ENCODE data around the gene LMO7.

Gene LMO7

GRCh38 chr13:75647126-75647784, 11.1 kb downstream of the LMO7 start:
- peak in 1 of 2 experiments; percentile 43 for DNase-seq (ENCODE audit: low read depth in 2 of 2)

DNA sequence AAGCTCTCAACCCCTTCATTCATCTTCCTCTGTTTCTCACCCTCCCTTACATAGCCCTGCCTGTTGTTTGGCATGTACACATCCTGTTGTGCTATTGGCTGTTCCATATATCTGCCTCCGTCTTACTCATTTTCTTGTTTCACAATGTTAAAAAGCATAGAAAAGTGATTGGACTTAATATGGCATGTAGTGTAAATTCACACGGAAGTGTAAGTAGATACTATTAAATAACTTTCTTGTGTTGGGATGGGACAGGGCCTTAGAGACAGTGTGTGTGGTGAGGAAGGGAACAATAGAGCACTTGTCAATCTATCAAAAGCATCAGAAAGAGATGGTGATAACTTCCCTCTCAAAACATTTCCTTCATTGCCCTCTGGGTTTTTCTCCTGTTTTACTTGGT, 12.3 kb downstream of the LMO7 start:
- DNase-seq (ENCODE audit: low read depth in 2 of 2), result no peak

DNA sequence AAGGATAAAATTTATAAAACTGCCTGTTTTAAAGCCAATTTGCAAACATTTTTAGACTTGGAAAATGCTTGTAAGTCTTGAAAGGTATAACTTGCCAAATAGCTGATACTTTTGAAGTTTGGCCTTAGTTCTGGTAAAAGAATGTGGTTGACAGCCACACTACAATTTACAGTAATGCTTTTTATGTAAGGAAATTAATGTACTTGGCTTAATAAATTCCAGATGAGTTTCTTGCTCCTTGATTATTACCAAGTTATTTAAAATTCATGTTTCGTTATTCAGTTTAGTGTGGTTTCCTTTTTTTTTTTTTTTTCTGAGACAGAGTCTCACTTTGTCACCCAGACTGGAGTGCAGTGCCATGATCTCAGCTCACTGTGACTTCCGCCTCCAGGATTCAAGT, 14.9 kb downstream of the LMO7 start:
- DNase-seq (ENCODE audit: low read depth in 2 of 2), result peak; percentile 54 to 62

DNA sequence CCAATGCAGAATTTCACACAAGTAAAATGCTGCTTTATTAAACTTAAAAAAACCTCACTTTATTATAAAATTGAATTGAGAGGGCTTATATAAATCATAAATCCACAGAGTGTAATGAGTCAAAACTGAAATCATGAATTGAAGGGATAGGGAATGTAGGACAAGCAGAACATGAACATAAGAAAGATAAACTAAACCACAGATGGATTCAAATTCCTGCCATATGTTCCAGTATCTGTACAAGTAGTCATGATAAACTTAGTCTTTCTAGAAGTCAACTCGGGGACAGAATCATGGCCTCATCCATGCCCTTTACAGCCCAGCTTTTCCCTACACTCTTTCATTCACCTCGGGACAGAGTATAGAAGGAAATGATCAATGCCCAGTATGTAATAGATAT, 16.6 kb downstream of the LMO7 start:
- no peak for DNase-seq (ENCODE audit: low read depth in 2 of 2)

DNA sequence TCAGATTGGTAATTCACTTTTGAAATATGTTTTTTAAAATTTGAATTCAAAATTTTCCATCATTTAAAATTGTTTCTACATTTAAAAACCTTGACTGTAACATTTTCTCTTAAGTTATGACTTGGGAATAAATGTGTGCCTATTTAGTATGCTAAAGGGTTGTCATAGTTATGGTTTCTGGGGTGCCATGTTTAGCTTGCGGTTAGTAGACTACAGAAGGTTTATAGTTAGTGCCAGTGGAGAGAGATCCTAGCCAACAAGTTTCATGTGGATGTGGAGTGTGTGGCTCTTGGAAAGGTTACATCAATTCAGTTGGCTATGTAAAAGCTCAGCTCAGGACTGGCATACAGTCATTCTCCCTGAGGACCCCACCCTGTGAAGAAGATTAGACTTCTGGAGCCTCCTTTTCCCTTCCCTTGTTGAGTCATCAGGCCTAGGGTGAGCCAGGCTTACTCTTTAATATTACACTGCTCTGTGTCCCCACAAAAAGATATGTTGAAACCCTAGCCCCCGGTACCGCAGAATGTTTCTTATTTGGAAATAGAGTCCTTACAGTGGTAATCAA, 20.4 kb downstream of the LMO7 start:
- DNase-seq (ENCODE audit: low read depth in 2 of 2), result no peak

DNA sequence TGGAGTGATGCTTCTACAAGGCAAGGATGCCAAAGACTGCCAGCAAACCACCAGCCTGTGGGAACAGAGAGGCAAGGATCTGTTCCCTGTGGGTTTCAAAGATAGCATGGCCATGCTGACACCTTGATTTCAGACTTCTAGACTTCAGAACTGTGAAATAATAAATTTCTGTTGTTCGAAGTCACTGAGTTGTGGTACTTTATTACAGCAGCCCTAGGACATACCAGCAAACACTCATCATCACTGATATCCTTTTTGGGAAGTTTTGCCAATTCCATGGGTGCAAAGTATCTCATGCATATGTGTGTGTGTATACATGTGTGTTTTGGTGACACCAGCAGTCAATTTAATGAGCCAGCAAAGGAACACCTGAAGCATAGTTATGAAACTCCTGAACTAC, 21.0 kb downstream of the LMO7 start:
- no peak for DNase-seq (ENCODE audit: low read depth in 2 of 2)

- no peak for DNase-seq (ENCODE audit: low read depth in 2 of 2)
These were observed 24.6 kb downstream of the LMO7 start for GRCh38 chr13:75660694-75661093.

DNA sequence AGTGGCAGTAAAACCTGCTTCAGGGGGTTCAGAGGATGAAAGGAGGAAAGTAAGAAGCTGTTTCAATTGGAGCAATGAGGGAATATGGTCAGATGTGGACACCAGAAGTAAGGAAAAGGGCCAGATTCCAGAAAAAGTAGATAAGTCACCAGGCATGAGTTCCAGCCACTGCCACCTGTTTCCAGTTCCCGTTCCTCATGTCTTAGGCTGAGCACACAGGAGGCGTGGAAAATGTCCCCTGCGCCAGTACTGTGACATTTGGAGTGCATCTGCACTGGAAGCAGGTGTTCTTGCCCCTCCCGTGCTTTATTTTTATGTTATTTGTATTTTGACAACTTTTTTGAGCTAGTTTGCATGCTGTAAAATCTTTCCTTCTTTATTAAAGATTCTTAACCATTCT, 25.3 kb downstream of the LMO7 start:
- DNase-seq (ENCODE audit: low read depth in 2 of 2), result no peak

- DNase-seq (ENCODE audit: low read depth in 2 of 2), result no peak
These were observed 30.7 kb downstream of the LMO7 start for GRCh38 chr13:75666646-75667351.

DNA sequence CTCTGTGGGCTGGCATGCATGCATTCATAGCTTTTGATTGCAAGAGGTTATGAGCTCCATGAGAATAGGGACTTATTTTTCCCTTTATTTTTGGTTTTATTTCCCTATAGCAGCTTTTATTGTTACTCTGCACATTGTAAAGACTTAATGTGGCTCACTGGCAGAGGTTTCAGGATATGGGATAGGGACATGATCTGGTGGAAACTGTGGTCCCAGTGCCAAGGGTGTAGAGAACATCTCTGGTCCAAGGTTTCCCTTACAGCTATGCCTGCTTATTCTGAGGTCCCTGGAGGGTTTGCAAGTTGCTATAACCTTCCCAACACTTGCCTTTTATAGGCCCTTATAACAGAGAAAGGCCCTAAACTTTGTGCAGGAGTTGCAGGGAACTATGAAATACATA, 33.6 kb downstream of the LMO7 start:
- no peak for DNase-seq (ENCODE audit: low read depth in 2 of 2)

DNA sequence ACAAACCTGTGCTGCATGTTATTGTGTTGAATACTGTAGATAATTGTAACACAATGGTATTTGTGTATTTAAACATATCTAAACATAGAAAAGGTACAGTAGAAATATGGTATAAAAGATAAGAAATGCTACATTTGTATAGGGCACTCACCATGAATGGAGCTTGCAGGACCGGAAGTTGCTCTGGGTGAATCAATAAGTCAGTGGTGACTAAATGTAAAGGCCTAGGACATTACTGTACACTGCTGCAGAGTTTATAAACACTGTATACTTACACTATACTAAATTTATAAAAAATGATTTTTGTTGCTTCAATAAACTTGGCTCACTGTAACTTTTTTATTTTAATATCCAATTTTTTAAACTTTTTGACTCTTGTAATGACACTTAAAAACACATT, 34.4 kb downstream of the LMO7 start:
- no peak for DNase-seq (ENCODE audit: low read depth in 2 of 2)

- DNase-seq (ENCODE audit: low read depth in 2 of 2), result no peak
These were observed 39.3 kb downstream of the LMO7 start for GRCh38 chr13:75675421-75675820.

- no peak for DNase-seq (ENCODE audit: low read depth in 2 of 2)
These were observed 43.3 kb downstream of the LMO7 start for GRCh38 chr13:75679459-75679858.

GRCh38 chr13:75680251-75680650, 44.1 kb downstream of the LMO7 start:
- peak; percentile 55 to 63 for DNase-seq (ENCODE audit: low read depth in 2 of 2)

DNA sequence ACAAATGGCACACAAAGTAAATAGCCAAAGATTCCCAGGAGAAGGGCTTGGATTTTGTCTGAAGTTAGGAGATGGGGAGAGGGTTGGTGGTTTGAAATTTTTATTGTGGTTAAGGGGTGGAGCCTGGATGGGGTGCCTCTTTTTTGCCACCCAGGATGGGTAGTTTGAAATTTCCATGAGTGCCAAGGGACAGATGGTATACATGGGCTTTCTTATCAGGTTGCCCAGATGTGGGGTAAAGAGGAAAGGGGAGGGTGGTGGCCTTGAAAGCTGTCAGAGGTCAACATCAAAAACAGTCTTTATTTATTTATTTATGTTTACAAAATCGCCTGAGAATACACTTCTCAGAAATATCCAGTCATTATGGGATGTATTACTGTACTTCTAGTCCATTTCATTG, 46.2 kb downstream of the LMO7 start:
- no peak for DNase-seq (ENCODE audit: low read depth in 2 of 2)

DNA sequence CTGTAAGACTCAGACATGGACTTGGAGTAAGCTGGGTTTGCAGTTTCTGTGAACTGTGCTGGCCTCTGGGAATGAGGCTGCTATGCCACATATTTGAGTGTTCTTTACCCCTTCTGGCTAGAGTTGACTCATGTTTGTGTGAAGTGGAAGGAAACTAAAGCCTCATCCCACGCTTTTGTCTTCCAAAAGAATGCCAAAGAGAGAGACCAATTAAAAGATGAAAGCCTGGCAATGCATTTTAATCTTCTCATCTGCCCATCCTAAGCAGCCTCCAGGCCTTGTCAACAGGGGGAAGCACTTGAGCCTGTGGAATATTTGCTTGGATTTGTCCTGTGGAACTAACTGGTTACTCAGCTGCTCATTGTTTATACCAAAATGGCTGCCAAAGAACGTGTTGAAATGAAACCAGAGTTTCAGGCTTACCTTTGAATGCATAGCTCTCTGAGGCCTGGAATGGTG, 49.1 kb downstream of the LMO7 start:
- peak; percentile 50 to 54 for DNase-seq (ENCODE audit: low read depth in 2 of 2)

DNA sequence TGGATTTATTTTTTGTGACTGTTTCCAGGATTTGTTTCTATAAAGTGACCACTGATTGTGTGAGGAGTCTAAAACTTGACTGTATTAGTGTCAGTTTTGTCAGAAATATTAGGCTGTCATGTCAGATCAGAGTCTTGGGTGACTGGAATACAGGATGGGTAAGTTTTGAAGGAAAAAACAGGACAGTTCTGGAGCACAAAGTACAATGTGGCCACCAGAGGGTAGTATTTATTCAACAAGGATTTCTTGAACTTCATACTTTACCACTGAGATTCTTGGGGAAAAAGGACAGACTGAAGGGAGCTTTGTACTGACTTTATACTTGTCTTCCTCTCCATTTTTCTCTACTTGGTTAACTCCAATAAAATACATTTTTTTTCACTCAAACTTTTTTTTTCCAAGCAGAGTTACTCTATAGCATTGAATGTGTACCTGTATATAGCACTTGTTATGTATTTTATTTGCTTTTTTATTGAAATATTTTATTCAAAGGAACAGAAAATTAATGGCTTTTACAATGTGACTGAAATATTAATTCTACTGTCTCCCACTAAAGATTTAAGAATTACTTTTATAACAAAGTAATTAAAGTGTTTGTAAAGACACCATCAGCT, 51.1 kb downstream of the LMO7 start:
- peak; percentile 25 to 29 for DNase-seq (ENCODE audit: low read depth in 2 of 2)

GRCh38 chr13:75689686-75690085, 53.6 kb downstream of the LMO7 start:
- DNase-seq (ENCODE audit: low read depth in 2 of 2), result no peak

GRCh38 chr13:75690607-75691006, 54.5 kb downstream of the LMO7 start:
- no peak for DNase-seq (ENCODE audit: low read depth in 2 of 2)

GRCh38 chr13:75691183-75691582, 55.1 kb downstream of the LMO7 start:
- DNase-seq (ENCODE audit: low read depth in 2 of 2), result no peak

GRCh38 chr13:75693227-75693626, 57.1 kb downstream of the LMO7 start:
- DNase-seq (ENCODE audit: low read depth in 2 of 2), result no peak

DNA sequence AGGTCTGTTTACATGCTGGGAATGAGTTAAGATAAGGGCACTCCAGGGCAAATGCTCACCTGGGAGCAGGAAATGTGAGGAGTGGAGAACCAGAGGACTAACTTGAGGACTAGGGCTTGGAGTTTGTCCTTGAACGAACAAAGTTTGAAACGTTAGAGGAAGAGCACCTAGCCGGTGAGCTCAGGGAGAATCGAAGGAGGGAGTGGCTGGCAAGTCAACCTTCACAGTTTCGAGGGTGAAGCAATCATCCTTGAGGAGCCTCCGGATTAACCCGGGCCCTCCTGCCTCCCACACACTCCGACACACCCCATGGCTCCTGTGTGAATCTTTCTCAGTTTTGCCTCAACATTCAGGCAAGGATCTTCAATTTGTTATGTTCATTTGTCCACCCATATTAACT, 58.6 kb downstream of the LMO7 start:
- no peak for DNase-seq (ENCODE audit: low read depth in 2 of 2)

DNA sequence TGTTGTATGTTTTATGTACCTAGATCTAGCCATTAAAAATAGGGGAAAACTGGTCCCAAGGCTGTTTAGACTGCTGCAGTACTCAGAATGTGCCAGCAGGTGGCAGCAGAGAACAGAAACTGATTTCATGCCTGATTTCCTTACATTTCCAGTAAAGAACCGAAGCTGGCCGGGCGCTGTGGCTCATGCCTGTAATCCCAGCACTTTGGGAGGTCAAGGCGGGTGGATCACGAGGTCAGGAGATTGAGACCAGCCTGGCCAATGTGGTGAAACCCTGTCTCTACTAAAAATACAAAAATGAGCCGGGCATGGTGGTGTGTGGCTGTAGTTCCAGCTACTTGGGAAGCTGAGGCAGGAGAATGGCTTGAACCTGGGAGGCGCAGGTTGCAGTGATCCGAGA, 59.8 kb downstream of the LMO7 start:
- peak; percentile 46 to 50 for DNase-seq (ENCODE audit: low read depth in 2 of 2)
